GM18951 (cell line): ENCODE results near the gene NRN1.
"Not testable (repeated sequence)": the region's sequence is repeated elsewhere in the genome, so short reads cannot be mapped to it uniquely, and the experiment has no call there.

Experiments used
- POLR2A ChIP-seq: IDR thresholded peaks from 4 replicates; pipeline ENCODE4 v1.6.1; 2011; ENCODE audit warnings: mild to moderate bottlenecking; ENCODE audit not compliant: insufficient read length, insufficient read depth; ENCODE audit errors: extremely low read depth
- in situ Hi-C: fragments of 300-500 bp; cut with MboI; formaldehyde crosslinking; loops from one replicate; pipeline ENCODE4 v1.12.0; 2022; ENCODE audit warnings: low sequenced_read_pairs, mixed read lengths, inconsistent platforms; ENCODE audit not compliant: unreplicated experiment

The NRN1 gene

DNA sequence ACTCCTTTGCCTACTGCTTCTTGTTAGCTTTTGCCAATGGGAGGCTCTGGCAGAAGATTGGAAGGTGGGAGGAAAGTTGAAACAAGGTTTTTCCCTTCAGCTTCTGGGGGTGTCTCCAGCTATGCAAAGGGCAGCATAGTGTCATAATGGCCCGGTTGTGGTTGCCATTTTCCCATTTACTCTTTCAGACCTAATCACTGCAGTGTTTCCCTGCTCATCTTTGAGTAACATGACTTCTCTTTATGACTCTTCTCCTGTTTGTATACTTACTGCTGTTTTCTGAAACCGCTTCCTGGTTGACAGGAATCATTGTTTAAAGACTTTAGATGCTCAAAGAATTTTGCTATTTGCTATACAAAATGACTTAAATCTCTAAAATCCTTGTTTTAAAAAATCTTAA lies 19.9 kb downstream of the NRN1 start:
- in situ Hi-C loops = no loop called here
- no peak for TF ChIP-seq POLR2A

DNA sequence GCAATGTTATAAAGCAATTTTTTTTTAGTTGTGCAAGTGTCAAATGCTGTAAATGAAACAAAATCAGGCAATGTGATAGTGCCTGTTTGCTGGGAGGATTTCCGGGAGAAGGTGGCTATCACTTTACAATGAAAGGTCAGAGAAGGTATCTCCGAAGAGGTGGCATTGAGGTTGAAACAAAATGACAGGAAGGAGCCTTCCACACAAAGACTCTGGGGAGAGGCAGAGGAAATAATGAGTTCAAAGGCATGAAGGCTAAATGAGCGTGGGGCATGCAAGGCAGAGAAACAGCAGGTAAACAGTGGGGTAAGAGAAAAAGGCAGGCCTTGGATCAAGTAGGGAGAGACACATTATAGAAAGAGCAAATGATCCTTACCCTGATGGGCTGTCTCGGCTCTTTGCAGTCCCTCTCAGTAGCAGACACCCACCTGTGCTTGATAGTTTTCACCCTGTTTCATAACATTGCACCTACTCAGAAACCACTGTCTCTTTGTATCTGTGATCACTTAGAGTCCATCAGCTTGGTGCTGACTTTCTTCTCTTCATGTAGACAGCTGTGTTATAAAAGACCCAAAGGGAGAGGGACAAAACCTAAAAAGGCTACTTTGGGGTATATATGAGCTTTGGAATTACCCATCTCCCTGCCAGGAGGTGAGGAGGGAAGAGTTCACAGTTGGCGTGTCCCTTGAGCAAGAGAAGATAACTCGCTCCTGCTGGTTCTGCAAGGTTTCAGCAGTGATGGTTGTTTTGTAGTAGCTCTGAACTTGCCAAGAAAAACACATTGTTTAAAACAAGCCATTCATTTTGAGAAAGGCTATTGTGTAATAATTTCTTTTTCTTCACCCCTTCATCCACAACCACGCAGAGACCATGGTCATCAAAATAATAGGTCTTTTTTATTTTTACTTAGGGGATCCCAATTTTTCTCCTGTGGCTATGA lies 22.3 kb downstream of the NRN1 start:
- no peak for TF ChIP-seq POLR2A
- in situ Hi-C loops = no loop called here

DNA sequence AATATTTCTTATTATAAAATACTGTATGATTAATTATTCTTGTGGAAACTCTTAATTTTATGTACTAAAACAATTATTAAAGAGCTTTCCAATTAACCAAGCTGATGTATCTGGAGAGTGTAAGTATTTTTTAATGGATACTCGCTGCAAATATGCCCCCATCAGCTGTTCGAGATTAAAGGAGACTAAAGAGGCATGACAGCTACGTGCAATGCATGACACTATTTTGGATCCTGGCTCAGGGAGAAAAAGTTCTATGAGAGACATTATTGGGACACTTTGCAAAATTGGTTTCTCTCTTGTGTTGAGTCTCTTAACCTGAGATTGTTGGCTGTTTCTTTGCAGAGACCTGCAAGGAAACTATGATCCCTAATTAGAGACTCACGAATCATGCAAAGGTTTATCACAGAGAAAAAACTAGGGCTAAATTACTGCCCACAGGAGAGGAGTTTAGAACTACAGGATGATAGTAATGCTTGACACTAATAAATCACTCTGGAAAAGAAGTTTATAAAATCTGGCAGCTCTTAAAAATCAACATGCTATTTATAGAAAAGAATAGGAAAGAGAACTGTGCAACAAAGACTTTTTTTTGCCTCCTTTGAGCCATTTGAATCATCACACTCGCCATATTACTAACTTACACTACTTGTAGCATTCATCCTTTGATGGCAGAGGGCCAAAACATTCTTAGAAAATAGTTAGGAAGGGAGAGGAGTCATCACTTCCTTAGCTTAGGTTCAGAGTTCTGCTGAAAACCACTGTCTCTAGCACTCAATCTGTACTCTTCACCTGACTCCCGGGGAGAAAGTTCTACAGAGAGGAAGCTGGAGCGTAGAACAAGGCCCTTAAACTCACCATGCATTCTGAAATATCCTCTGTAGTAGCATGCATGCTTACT lies 25.3 kb downstream of the NRN1 start:
- TF ChIP-seq POLR2A = no peak
- in situ Hi-C loops = no loop called here

DNA sequence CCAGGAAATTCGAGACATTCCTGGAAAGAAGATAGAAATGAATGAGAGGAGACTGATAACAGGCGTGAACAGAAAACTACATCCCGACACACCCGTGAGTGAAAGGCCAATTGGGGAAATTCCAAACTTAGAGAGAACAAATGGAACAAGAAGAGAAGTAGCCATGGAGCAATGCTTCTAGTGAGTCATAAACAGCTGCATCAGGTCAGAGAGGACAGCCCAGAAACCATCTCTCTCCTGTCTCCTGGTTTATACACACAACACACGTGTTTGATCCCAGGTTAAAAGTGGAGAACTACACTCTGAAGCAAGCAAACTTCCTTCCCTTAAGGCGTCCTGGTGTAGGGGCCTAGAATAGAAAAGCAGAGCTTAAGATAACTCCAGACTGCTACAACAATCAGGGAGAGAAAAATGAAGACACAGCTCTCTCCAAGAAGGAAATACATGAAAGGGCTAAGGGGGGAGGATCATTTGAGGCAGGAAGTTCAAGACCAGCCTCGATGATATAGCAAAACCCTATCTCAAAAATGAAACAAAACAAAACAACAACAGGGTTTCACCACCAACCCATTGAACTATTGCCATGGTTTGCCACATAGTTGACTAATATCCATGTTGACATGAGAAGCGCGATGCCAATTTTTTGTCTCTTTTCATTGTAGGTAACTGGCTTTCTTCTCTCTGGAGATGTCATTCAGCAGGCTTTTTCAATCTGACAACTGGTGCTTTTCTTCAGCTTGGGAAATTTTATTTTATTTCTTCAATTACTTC lies 26.9 kb downstream of the NRN1 start:
- no peak for TF ChIP-seq POLR2A
- in situ Hi-C loops = no loop called here

DNA sequence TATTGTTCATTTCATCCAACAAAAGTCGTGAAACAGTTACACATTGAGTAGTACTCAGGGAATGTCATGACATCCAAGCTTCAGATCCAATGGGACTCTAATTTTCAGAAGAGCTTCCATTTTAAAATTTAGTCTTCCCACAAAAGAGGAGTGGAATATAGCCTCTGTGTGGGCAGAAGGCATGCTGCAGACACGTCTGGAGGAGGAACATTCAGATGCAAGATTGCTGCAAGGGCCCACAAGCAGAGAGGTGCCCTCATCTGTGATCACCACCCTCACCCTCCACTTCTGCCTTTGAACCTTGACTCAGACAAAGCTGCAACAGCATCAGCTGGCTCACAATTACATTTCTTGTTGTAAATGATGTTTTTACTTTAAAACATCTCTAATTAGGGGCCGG lies 29.9 kb downstream of the NRN1 start:
- in situ Hi-C loops = no loop called here
- no peak for TF ChIP-seq POLR2A

DNA sequence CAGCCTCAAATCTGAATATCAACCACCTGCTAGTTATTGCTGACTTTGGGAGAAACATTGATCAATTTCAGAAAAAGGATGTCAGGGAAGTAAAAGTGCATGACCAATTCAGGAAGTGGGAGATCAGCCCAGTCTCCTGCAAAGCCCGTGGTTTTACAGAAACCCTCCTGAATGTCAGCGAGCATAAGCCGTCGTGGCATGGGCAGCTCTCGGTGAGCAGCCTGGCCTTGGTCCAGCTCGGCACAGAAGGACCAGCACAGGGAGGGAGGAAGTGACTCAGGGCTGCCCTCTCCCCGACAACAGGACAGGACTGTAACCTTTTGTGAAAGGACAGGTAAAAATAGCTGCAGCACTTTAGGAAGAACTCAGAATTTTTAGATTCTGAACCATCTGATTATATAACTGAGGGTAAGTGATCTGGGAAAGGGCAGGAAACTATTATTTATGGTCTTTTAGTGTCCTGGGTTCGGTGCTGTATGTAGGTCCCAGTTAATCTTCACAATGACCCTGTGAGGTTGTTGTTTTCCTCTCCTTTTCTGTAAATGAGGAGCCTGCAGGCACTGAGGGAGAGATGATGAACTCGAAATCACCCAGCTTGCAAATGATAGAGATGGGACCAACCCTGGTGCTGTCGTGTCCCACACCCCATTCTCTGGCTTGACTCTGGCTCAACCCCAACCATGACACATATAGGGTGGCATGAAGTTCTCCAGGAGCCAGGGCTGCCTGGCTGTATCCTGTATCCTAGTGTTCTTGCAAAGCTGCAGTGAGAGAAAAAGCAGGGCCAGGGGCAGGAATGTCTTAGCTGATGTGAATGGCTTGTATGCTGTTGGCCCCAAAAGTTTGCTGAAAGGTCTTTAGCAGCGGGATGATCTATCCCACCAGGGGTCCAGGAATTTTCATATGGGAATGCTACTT lies 37.6 kb downstream of the NRN1 start:
- TF ChIP-seq POLR2A = no peak

DNA sequence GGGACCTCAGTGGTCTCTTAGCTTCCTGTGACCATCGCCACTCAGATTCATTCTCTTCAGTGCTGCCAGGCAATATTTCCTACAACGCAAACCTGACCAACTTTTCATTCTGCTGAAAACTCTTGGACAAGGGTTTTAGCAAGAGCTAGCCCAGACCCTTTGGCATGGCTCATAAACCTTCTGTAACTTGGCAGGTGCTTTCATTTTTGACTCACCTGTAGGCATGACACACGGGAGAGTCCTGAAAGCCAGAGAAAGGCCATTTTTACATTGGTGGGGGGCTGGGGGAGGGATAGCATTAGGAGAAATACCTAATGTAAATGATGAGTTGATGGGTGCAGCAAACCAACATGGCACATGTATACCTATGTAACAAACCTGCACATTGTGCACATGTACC lies 38.7 kb downstream of the NRN1 start:
- in situ Hi-C loops = not testable (repeated sequence)

More for the DNA sequence above, 37.6 kb downstream of the NRN1 start:
- in situ Hi-C loops = no loop called here

DNA sequence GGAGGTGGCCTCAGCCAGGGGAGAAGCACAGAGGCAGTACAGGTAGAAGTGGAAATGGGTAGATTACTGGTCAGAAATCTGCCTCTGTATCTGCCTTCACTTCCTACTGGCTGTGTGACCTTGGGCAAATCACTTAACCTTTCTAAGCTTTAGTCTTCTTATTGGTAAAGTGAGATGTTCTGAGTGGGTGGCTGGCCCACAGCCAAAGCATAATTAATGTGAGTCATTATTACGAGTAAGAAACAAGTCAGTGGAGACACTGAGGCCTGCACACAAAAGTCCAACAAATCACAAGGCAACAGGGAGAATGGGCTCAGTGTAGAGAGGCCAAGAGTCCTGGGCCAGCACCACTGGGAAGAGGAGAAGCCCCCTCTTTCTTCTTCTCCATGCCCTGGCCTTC lies 39.1 kb downstream of the NRN1 start:
- TF ChIP-seq POLR2A = no peak
- in situ Hi-C loops = no loop called here

DNA sequence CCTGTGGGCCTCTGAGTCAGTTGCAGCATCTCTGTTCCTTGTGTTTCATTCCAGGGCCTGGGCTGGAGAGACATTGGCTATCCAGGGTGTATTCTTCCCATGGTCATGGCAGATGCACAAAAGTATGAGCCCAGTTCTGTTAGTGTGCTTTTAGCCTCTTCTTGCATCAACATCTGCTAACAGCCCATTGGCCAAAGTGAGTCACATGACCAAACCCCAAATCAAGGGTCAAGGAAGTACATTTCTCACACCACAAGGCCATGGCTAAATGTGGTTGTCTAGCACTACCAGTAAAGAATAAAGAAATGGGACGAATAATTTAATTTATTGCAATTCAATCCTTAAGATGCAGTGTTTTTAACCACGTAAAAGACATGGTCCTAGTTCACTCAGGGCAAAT lies 43.9 kb downstream of the NRN1 start:
- in situ Hi-C loops = no loop called here
- no peak for TF ChIP-seq POLR2A

DNA sequence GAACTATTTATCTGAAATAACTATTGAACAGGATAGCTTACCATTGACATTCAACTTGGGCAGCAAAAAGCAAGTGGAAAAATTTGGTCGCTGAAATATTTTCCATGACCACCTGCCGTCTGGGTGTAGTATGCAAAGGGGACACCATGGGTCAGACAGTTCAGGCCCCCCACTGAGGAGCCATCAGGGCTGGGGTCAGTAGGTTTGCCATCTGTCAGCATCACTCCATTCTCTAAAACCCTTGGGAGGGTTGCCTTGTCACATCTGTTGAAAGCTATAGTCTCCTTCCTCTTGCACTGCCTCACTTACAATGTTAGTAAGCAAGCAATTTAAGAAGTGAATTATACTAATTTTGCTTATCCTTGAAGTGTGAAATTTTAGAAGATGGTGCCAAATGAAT lies 44.9 kb downstream of the NRN1 start:
- in situ Hi-C loops = no loop called here
- no peak for TF ChIP-seq POLR2A

DNA sequence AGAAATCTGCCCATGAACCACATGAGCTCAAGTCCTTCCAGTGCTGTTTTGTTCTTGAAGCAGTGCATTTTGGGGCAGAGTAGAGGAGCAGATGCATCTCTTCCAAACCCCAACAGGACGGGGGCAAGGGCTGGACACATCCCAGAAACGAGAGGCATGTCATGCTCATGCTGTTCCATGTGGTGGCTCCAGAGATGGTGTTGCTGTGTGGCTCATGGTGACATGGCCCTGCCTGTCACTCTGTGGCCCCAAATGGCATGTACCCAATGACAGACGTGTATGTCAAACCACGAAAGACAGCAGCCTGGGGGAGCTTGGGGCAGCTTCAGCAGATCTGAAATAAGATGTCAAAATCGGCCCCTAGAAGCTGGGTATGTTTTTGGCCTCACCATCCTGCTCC lies 46.3 kb downstream of the NRN1 start:
- in situ Hi-C loops = no loop called here
- no peak for TF ChIP-seq POLR2A

DNA sequence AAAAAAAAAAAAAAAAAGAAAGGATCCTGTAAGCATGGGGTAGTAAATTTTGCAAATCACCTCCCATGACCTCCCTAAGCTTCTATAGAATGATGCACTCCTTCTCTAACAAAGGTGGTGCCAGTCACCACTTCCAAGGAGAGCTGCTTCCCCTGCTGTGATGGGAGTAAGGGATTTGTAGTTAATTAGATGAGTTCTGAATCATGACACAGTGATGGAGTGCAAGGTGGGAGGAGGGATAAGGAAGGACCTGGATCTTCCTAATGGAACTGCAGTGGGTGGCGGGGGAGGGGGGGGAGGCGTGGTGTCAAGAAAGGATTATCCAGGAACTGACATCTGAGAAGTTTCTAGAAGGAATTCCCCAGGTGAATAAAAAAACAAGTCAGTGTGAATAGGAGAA lies 47.8 kb downstream of the NRN1 start:
- in situ Hi-C loops = no loop called here
- no peak for TF ChIP-seq POLR2A
